LNCAP (cell line): Measurements from ENCODE around the gene HTR2B.

Experiments used
- CTCF ChIP-seq: fragments of 450-650 bp; IDR thresholded peaks from 2 replicates; pipeline ENCODE4 v1.5.1; 2017; ENCODE audit warnings: mild to moderate bottlenecking

The HTR2B gene

DNA sequence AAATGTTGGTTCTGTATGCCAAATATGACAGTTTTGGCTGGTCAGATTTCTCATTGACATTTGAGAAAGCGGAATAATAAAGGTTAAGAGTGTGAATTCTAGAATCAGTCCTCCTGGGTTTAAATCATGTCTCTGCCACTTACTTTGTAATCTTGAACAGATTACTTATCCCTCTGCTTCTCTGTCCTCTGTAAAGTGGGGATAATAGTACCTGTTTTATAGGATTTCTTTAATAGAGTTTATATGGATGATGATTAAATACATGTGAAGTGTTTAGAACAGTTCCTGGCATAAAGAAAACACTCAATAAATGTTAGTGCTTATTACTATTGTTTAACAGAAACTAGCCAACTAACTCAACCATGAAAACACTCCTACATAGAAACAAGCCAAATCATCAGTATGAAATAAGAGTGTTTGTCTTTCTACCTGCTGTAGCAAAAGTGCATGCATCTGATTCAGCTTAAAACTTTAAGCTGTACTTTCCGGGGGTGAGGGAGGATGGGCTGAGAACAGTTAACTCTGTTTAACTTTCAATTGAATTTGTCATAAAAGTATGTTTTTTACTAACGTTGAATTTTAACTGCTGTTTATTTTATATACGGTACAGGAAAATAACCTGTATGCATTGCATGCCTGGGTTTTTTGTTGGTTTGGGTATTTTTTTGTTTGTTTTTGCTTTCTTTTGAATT, 6.8 kb downstream of the HTR2B start:
- no peak for TF ChIP-seq CTCF

GRCh38 chr2:231117148-231117547, 7.7 kb downstream of the HTR2B start:
- TF ChIP-seq CTCF = no peak

- no peak for TF ChIP-seq CTCF
Observed at GRCh38 chr2:231115651-231116050, 9.2 kb downstream of the HTR2B start.

DNA sequence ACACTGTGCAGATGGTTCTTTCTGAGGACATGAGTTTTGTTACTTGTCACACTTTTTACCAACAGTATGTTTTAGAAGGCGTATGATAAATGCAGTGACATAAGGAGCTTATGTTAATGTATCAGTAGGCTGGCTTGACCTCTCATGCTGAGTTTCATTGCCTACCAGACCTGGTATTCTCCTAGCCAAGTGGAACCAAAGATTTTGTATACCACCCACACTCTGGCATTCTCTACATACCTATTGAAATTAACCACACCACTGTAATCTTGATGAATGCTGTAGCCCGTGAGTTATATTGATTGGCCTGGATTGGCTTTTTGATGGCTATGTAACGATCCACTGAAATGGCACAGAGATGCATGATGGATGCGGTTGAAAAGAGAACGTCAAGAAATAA, 11.4 kb downstream of the HTR2B start:
- no peak for TF ChIP-seq CTCF

DNA sequence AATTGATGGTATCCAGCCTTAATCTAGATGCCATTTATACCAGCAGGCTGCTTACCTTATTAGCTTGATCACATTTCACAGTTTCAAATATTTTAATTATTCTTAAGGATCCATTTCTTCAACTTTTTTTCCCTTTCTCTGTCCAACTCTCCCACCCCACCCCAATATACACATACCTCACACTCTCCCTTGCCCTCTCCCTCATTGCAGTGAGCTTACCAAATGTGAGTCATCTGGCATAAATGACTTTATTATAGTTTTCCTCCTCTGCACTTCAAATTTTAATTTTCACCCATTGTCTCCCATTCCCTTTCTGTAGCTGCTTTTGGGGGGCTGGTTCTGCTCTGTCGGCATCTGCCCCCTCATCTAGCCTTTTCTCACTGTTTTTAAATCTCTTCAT, 12.9 kb downstream of the HTR2B start:
- no peak for TF ChIP-seq CTCF

DNA sequence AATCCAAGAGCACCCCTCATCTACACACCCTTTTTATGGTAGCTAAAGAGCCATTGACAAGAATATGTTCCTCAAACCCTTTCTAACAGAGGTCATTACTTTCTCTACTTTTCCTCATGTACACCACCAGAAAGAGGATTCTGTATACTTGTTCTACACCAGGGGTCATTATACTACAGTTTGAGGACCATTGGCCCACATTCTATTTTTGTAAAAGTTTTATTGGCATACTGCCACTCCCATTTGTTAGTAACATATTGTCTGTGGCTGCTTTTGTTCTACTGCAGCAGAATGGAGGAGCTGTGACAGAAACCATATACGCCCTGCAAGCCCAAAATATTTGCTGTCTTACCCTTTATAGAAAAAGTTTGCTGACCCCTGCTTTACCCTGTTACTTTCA, 14.3 kb downstream of the HTR2B start:
- no peak for TF ChIP-seq CTCF

DNA sequence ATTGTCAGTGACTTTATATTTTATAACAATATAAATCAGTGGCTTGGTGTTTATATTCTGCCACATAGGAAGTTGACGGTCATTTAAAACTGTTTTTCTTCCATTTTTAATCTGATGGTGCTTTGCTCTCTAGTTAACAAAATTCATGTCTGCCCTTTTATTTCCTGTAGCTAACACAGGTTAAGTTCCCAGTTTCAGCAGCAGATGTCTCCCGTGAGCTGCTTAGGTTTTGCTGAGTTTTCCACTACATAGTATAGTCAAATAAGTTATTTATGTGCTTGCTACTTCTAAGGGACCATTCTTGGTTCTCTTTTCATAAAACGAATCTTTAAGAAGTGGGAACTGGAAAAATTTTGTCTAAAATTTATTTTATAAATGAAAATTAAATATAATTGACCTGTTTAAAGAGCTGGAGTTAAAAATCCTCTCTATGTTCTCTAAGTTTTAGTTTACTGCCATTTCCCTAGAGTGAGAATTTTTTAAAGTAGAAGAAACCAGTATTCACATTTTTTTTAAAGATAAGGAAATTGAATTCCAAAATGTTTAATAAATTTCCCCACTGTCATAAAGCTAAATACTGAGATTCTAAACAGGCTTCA, 20.6 kb downstream of the HTR2B start:
- peak; percentile 68 for TF ChIP-seq CTCF
